Mucosa of rectum (tissue), 2 donors: ENCODE data around the gene NSMCE3.

Experiments used
- H3K27ac ChIP-seq, 2 donors: one replicate each; pipeline ENCODE4 v1.7.0; 2013; ENCODE audit warnings: inconsistent platforms in 2 of 2, low read depth in 2 of 2, low read length in 2 of 2
- H3K27me3 ChIP-seq, 2 donors: one replicate each; pipeline ENCODE4 v1.7.0; 2013; ENCODE audit warnings: low read length in 2 of 2; ENCODE audit not compliant: control insufficient read depth in 2 of 2, insufficient read depth in 2 of 2
- H3K36me3 ChIP-seq, 2 donors: one replicate each; pipeline ENCODE4 v1.7.0; 2013; ENCODE audit warnings: low read length in 2 of 2; ENCODE audit not compliant: control insufficient read depth in 2 of 2, insufficient read depth in 2 of 2
- H3K4me1 ChIP-seq, 2 donors: one replicate each; pipeline ENCODE4 v1.7.0; 2013; ENCODE audit warnings: low read length in 2 of 2, mild to moderate bottlenecking in 1 of 2; ENCODE audit not compliant: control insufficient read depth in 2 of 2, insufficient read depth in 2 of 2
- H3K4me3 ChIP-seq, 2 donors: one replicate each; pipeline ENCODE4 v1.7.0; 2013; ENCODE audit warnings: low read length in 2 of 2
- H3K9ac ChIP-seq, 2 donors: one replicate each; pipeline ENCODE4 v1.7.0; 2013; ENCODE audit warnings: low read length in 2 of 2, low read depth in 1 of 2, mild to moderate bottlenecking in 1 of 2
- H3K9me3 ChIP-seq, 2 donors: one replicate each; pipeline ENCODE4 v1.7.0; 2013; ENCODE audit warnings: low read length in 2 of 2; ENCODE audit not compliant: control insufficient read depth in 2 of 2
- donor health status: healthy.
- donor health status: Normal muscosa, but diverticular disease.

NSMCE3 gene

DNA sequence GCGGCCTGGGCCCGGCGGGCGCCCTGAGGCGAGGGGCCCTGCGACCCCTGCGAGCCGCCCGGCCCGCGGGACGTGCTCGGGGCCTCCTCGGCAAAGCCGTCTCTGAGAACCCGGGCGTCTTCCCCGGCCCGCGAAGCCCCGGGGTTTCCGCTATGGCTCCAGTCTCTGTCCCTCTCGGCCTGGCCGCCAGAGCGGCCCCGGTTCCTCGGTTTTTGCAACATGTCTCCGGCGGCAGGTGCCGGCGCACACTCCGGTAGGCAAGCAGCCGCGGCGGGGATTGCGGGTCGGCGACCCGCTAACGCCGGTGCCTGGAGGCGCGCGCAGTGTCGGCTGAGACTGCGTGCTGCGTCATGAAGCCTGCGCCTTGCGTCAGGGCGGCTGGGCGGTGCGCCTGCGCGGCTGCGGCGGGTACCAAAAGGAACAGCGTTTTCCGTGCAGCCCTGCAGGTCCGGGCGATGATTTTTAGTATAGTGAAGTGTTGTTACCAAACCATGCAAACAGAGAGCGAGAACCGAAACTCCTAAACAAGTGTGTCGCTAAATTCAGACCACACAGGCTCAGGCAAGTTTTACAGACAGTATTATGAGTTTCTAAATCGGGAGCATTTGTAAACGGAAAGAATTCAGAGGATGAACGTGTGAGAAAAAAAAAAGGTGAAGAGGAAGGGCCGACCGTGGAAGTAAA is at the start of gene NSMCE3:
NSMCE3 (minus strand) TSS at position 338 of the 684 bp plus-strand sequence; CDS start at position 221, 117 bp downstream.
- no peaks in the 10 kb centered on the region for H3K9me3 ChIP-seq
- H3K27ac ChIP-seq = peak within 1 kb of the TSS; percentile 79 to 91
- H3K4me1 ChIP-seq = peaks cover 8 to 16% of the 10 kb centered on the region in 2 donors
- no peaks in the 10 kb centered on the region for H3K36me3 ChIP-seq
- no peaks in the 10 kb centered on the region for H3K27me3 ChIP-seq
- H3K4me3 ChIP-seq = peak within 1 kb of the TSS; percentile 79 to 84
- peak within 1 kb of the TSS; percentile 81 to 83 for H3K9ac ChIP-seq

DNA sequence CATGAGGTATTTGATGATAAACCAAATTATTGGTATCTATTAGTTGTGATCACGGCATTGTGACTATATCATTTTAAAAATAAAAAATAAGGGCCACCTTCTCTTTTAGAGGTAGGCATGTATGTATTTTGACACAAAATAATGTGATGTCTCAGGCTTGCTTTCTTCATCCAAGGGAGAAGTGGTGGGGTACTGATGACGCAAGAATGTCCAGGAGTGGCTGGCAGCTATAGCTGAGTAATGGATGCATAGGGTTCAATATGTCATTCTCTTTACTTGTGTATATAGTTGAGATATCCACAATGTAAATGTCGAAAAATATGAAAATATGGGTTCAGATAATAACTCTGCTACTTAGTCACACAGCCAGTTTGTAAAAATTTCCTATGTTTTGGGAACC is 46.8 kb upstream of the NSMCE3 start:
- Histone ChIP-seq H3K9me3 (no peaks in the 10 kb centered on the region), H3K27ac (no peak overlapping the region), H3K4me3 (no peak overlapping the region), H3K27me3 (no peaks in the 10 kb centered on the region), H3K36me3 (no peaks in the 10 kb centered on the region), H3K9ac (no peak overlapping the region), H3K4me1 (no peaks in the 10 kb centered on the region)

DNA sequence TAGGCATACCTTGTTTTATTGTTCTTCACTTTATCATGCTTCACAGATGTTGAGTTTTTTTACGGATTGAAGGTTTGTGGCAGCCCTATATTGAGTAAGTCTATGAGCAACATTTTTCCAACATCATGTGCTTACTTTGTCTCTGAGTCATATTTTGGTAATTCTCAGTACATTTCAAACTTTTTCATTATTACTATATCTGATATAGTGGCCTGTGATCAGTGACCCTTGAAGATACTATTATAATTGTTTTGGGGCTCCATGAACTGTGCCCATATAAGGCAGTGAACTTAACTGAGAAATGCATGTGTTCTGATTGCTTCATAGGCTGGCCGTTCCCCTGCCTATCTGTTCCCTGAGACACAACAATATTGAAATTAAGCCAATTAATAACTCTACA is 42.8 kb upstream of the NSMCE3 start:
- Histone ChIP-seq H3K36me3 (no peaks in the 10 kb centered on the region), H3K4me1 (no peaks in the 10 kb centered on the region), H3K4me3 (no peak overlapping the region), H3K27me3 (no peaks in the 10 kb centered on the region), H3K27ac (no peak overlapping the region), H3K9ac (no peak overlapping the region), H3K9me3 (no peaks in the 10 kb centered on the region)

DNA sequence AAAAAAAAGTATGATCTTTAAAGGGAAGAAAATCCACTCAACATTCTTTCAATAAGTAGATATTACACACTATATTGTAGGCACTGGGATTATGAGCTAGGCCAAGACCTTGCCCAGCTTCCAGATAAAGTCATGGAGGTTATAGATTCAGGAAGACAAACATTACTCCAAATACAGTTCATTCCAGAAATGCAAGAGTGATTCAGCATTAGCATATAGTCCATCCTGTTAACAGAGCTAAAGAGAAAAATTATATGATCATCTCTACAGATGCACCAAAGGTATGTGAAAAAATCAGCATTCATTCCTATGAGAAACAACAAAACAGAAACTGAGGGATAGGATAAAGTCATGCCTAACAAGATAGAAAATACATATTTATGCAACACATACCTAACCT is 42.1 kb upstream of the NSMCE3 start:
- Histone ChIP-seq H3K9ac (no peak overlapping the region), H3K9me3 (no peaks in the 10 kb centered on the region), H3K27ac (no peak overlapping the region), H3K36me3 (no peaks in the 10 kb centered on the region), H3K4me1 (no peaks in the 10 kb centered on the region), H3K4me3 (no peak overlapping the region), H3K27me3 (no peaks in the 10 kb centered on the region)

GRCh38 chr15:29309139-29309538 is 39.5 kb upstream of the NSMCE3 start:
- Histone ChIP-seq H3K9ac (no peak overlapping the region), H3K27ac (no peak overlapping the region), H3K4me3 (no peak overlapping the region), H3K4me1 (no peaks in the 10 kb centered on the region), H3K9me3 (no peaks in the 10 kb centered on the region), H3K27me3 (no peaks in the 10 kb centered on the region), H3K36me3 (no peaks in the 10 kb centered on the region)

DNA sequence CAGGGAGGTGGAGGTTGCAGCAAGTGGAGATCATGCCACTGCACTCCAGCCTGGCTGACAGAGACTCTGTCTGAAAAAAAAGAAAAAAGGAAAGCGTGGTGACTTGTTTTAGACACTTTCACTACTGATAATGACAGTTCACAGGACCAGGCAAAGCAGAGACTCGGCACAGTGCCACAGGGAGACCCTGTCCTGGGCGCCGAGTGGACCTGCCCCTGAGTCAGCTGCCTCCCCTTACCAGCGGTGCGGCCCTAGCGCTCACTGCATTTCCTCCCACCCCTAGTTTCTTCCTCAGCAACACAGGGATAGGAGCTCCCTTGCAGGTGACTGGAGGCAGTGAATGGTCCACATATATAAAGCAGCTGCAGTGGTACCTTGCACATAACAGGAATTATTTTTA is 38.7 kb upstream of the NSMCE3 start:
- H3K4me1 ChIP-seq = no peaks in the 10 kb centered on the region
- no peaks in the 10 kb centered on the region for H3K36me3 ChIP-seq
- no peaks in the 10 kb centered on the region for H3K9me3 ChIP-seq
- no peaks in the 10 kb centered on the region for H3K27me3 ChIP-seq
- H3K9ac ChIP-seq = no peak overlapping the region
- H3K4me3 ChIP-seq = no peak overlapping the region
- no peak overlapping the region for H3K27ac ChIP-seq

- Histone ChIP-seq H3K4me1 (no peaks in the 10 kb centered on the region), H3K36me3 (no peaks in the 10 kb centered on the region), H3K27ac (no peak overlapping the region), H3K9me3 (no peaks in the 10 kb centered on the region), H3K4me3 (no peak overlapping the region), H3K9ac (no peak overlapping the region), H3K27me3 (no peaks in the 10 kb centered on the region)
Observed at GRCh38 chr15:29305556-29305955, 35.9 kb upstream of the NSMCE3 start.

DNA sequence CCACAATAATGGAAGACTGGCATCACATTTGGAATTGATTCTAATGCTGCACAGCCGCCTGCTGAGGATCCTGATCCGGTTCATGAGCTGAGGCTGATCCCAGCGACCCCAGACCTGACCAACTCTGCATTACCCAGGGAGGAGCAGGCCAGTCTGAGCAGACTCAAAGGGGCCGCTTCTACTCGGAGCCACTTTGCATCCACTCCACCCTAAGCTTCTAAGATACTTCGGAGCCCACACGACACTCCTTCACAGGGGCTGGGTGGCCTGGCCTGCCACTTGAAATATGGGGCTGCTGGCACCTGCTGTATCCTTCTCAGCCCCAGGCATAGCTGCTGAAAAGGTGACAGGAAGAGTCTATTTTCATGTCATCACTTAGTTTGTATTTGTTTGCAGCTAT is 33.2 kb upstream of the NSMCE3 start:
- H3K27me3 ChIP-seq = no peaks in the 10 kb centered on the region
- H3K4me1 ChIP-seq = no peaks in the 10 kb centered on the region
- H3K4me3 ChIP-seq = no peak overlapping the region
- H3K27ac ChIP-seq = no peak overlapping the region
- H3K9me3 ChIP-seq = no peaks in the 10 kb centered on the region
- no peaks in the 10 kb centered on the region for H3K36me3 ChIP-seq
- H3K9ac ChIP-seq = no peak overlapping the region

DNA sequence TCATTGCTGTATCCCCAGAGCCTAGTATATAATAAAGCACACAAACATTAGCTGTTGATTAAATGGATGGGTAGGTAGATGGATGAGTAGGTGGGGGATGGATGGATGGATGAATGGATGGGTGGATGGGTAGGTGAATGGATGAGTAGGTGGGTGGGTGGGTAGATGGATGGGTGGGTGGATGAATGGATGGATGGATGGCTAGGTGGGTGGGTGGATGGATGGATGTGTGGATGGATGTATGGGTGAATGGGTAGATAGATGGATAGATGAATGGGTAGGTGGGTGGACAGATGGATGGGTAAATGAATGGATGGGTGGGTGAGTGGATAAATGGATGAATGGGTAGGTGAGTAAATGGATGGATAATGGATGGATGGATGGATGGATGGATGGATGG is 30.2 kb upstream of the NSMCE3 start:
- no peak overlapping the region for H3K9ac ChIP-seq
- no peaks in the 10 kb centered on the region for H3K4me1 ChIP-seq
- no peak overlapping the region for H3K4me3 ChIP-seq
- no peaks in the 10 kb centered on the region for H3K27me3 ChIP-seq
- H3K9me3 ChIP-seq = no peaks in the 10 kb centered on the region
- no peaks in the 10 kb centered on the region for H3K36me3 ChIP-seq
- no peak overlapping the region for H3K27ac ChIP-seq

GRCh38 chr15:29299331-29299730 is 29.7 kb upstream of the NSMCE3 start:
- no peaks in the 10 kb centered on the region for H3K9me3 ChIP-seq
- H3K36me3 ChIP-seq = no peaks in the 10 kb centered on the region

More at GRCh38 chr15:29299331-29299730, 29.7 kb upstream of the NSMCE3 start:
- H3K4me1 ChIP-seq = no peaks in the 10 kb centered on the region
- H3K27me3 ChIP-seq = no peaks in the 10 kb centered on the region
- no peak overlapping the region for H3K9ac ChIP-seq
- no peak overlapping the region for H3K27ac ChIP-seq
- no peak overlapping the region for H3K4me3 ChIP-seq
